Measurements from ENCODE around the gene SETBP1. TPM values are rescaled to one million over a fixed set of nuclear protein-coding genes. Genes with fewer than 3 reads are reported as not detected.

Gene SETBP1
- total RNA-seq, 1 experiment from 2014 or later: 0.23 TPM

GRCh38 chr18:44735096-44735495 is 54.4 kb downstream of the SETBP1 start:
- DNase-seq (ENCODE audit: low read depth, low spot score) (no peak), ATAC-seq (no peak)
- H3K4me1 ChIP-seq (ENCODE audit: control insufficient read depth, insufficient read depth, low read length): no peaks in the 10 kb centered on the region
- in situ Hi-C loops (cut with HindIII; ENCODE audit: low pct_unique_long_range_greater_than_20kb, low sequenced_read_pairs): no loop called here
- no peak overlapping the region for H3K27ac ChIP-seq (ENCODE audit: low read length)
- CTCF ChIA-PET: no interaction called here
- TF ChIP-seq, protein P1, sequence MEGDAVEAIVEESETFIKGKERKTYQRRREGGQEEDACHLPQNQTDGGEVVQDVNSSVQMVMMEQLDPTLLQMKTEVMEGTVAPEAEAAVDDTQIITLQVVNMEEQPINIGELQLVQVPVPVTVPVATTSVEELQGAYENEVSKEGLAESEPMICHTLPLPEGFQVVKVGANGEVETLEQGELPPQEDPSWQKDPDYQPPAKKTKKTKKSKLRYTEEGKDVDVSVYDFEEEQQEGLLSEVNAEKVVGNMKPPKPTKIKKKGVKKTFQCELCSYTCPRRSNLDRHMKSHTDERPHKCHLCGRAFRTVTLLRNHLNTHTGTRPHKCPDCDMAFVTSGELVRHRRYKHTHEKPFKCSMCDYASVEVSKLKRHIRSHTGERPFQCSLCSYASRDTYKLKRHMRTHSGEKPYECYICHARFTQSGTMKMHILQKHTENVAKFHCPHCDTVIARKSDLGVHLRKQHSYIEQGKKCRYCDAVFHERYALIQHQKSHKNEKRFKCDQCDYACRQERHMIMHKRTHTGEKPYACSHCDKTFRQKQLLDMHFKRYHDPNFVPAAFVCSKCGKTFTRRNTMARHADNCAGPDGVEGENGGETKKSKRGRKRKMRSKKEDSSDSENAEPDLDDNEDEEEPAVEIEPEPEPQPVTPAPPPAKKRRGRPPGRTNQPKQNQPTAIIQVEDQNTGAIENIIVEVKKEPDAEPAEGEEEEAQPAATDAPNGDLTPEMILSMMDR (IDR thresholded peaks at IDR 0.05): no peak
- TF ChIP-seq, protein P2, sequence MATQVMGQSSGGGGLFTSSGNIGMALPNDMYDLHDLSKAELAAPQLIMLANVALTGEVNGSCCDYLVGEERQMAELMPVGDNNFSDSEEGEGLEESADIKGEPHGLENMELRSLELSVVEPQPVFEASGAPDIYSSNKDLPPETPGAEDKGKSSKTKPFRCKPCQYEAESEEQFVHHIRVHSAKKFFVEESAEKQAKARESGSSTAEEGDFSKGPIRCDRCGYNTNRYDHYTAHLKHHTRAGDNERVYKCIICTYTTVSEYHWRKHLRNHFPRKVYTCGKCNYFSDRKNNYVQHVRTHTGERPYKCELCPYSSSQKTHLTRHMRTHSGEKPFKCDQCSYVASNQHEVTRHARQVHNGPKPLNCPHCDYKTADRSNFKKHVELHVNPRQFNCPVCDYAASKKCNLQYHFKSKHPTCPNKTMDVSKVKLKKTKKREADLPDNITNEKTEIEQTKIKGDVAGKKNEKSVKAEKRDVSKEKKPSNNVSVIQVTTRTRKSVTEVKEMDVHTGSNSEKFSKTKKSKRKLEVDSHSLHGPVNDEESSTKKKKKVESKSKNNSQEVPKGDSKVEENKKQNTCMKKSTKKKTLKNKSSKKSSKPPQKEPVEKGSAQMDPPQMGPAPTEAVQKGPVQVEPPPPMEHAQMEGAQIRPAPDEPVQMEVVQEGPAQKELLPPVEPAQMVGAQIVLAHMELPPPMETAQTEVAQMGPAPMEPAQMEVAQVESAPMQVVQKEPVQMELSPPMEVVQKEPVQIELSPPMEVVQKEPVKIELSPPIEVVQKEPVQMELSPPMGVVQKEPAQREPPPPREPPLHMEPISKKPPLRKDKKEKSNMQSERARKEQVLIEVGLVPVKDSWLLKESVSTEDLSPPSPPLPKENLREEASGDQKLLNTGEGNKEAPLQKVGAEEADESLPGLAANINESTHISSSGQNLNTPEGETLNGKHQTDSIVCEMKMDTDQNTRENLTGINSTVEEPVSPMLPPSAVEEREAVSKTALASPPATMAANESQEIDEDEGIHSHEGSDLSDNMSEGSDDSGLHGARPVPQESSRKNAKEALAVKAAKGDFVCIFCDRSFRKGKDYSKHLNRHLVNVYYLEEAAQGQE (IDR thresholded peaks at IDR 0.05; ENCODE audit: insufficient read depth in 1 of 2, low read depth in 2 of 2, low read length in 1 of 2): no peak
- TF ChIP-seq POLR2AphosphoS5 (IDR thresholded peaks at IDR 0.05; ENCODE audit: low read depth, low read length): no peak
- TF ChIP-seq TCF7L2 (IDR thresholded peaks at IDR 0.05; ENCODE audit: low read depth, low read length): no peak
- no peak for TF ChIP-seq SIN3A (IDR thresholded peaks at IDR 0.05; ENCODE audit: borderline replicate concordance, insufficient read depth, low read depth, low read length)
- H3K36me3 ChIP-seq (ENCODE audit: control insufficient read depth, insufficient read depth, low read length): no peaks in the 10 kb centered on the region
- H3K4me3 ChIP-seq (ENCODE audit: low read depth in 2 of 2, low read length in 2 of 2): no peak overlapping the region
- intact Hi-C loops (cut with micrococcal nuclease; ENCODE audit: unreplicated experiment): no loop called here
- no peaks in the 10 kb centered on the region for H3K9me3 ChIP-seq (ENCODE audit: control insufficient read depth, insufficient read depth, low read depth, low read length)
- H3K27me3 ChIP-seq (ENCODE audit: control insufficient read depth, insufficient read depth, low read length): no peaks in the 10 kb centered on the region
- BruUV-seq (replicated peaks): no TSS peak
- POLR2A ChIA-PET: no interaction called here

DNA sequence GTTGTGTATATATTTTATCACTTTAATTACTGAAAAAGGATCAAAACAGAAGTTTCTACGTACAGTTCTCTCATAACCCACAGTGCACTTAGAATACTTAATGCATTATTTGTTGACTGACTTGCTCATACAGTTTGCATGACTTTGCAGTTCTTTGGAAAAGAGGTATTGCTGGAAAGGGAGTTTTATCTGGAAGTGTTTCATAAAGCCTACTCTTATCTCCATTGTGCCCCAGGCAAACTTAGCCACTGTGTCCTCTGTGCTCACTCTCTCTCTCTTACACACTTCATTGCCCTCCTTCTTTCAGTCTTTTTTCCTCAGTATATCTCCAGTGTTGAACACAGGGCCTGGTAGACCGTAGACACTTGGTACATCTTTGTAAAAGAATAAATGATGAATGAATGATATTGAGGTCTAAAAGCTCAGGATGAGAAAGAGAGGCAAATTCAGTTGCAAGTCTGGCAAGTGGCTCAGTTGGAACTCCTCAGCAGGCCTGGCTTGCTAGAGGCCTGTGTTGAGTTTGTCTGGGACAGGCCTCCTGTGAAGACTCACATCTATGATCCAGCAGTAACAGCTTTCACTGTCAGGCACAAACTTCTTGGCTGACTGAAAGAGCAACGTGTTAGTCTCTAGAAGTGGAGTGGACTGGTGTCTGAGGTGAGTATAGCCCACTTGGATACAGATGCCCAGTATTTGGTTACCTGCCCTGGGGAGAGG is 56.1 kb downstream of the SETBP1 start:
- TF ChIP-seq, protein P2 (IDR thresholded peaks at IDR 0.05; ENCODE audit: insufficient read depth in 1 of 2, low read depth in 2 of 2, low read length in 1 of 2): no peak
- TF ChIP-seq POLR2AphosphoS5 (IDR thresholded peaks at IDR 0.05; ENCODE audit: low read depth, low read length) (no peak), TCF7L2 (IDR thresholded peaks at IDR 0.05; ENCODE audit: low read depth, low read length) (no peak), SIN3A (IDR thresholded peaks at IDR 0.05; ENCODE audit: borderline replicate concordance, insufficient read depth, low read depth, low read length) (no peak)
- TF ChIP-seq, protein P1 (IDR thresholded peaks at IDR 0.05): no peak
- ATAC-seq: no peak
- H3K4me3 ChIP-seq (ENCODE audit: low read depth in 2 of 2, low read length in 2 of 2): no peak overlapping the region
- no TSS peak for BruUV-seq (replicated peaks)
- DNase-seq (ENCODE audit: low read depth, low spot score): no peak
- H3K27me3 ChIP-seq (ENCODE audit: control insufficient read depth, insufficient read depth, low read length): no peaks in the 10 kb centered on the region
- CTCF ChIA-PET: no interaction called here
- POLR2A ChIA-PET: no interaction called here
- intact Hi-C loops (cut with micrococcal nuclease; ENCODE audit: unreplicated experiment): no loop called here
- no peaks in the 10 kb centered on the region for H3K9me3 ChIP-seq (ENCODE audit: control insufficient read depth, insufficient read depth, low read depth, low read length)
- H3K4me1 ChIP-seq (ENCODE audit: control insufficient read depth, insufficient read depth, low read length): no peaks in the 10 kb centered on the region
- no peak overlapping the region for H3K27ac ChIP-seq (ENCODE audit: low read length)
- H3K36me3 ChIP-seq (ENCODE audit: control insufficient read depth, insufficient read depth, low read length): no peaks in the 10 kb centered on the region
- in situ Hi-C loops (cut with HindIII; ENCODE audit: low pct_unique_long_range_greater_than_20kb, low sequenced_read_pairs): no loop called here
